ENCODE data around the gene ZNF3.

The ZNF3 gene

DNA sequence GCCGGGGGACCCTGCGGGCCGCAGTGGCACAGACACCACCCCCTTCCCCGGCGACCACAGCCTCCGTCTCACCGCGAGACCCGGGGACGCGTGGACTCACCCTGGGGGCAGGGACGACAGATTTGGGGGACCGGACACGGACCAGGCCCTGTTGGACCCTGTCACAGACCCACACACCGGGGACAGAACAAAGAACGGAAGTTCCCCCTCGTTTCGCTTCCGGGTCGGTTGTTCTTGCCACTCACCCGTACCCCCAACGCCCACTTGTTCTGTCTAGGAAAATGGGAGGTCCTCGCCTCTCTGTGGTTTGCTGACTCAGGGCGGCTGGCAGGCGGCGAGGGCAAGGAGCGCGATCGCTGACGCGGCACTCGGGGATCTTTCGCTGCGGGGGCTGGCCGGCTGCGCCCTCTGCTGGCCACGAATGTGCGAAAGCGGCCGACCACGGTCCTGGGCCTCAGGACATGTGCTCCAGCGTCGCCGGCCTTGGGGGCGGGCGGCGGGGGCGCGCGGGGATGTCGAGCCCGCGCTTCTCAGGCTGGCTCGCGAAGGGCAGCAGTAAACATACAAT lies at the start of gene ZNF3:
TSS of gene ZNF3 (minus strand) at position 189 of the 568 bp plus-strand sequence. CDS start 4,366 bp downstream, outside the sequence.
- H3K36me3 ChIP-seq (ENCODE audit: control insufficient read depth in 2 of 2, insufficient read depth in 1 of 2, low read length in 2 of 2): peaks cover 14 to 33% of the 10 kb centered on the region in 2 experiments; a peak in 2 of 3 replicates
- no peaks in the 10 kb centered on the region for H3K9me3 ChIP-seq (ENCODE audit: control insufficient read depth, insufficient read depth, low read depth, low read length)
- H3K27ac ChIP-seq (ENCODE audit: extremely low read depth, low read depth, low read length): peak within 1 kb of the TSS; percentile 37; the same call in 1 of the 2 replicates
- ChIA-PET CTCF (interaction anchor here (0.7 to 1.2 kb wide), 6 partner anchors 11 to 685 kb away, joined by 3 to 8 read pairs (median 4); no protein-coding TSS in a partner anchor), POLR2A (interaction anchor here (0.8 to 1.2 kb wide), 5 partner anchors 19 to 347 kb away, joined by 3 to 32 read pairs (median 4); partner anchors contain the start of genes AP4M1, MCM7, MEPCE and ZCWPW1)
- H3K4me1 ChIP-seq (ENCODE audit: control insufficient read depth, insufficient read depth, low read length): no peaks in the 10 kb centered on the region
- peak within 1 kb of the TSS; percentile 100 for H3K4me3 ChIP-seq (ENCODE audit: low read depth, low read length)
- TF ChIP-seq, protein P1, sequence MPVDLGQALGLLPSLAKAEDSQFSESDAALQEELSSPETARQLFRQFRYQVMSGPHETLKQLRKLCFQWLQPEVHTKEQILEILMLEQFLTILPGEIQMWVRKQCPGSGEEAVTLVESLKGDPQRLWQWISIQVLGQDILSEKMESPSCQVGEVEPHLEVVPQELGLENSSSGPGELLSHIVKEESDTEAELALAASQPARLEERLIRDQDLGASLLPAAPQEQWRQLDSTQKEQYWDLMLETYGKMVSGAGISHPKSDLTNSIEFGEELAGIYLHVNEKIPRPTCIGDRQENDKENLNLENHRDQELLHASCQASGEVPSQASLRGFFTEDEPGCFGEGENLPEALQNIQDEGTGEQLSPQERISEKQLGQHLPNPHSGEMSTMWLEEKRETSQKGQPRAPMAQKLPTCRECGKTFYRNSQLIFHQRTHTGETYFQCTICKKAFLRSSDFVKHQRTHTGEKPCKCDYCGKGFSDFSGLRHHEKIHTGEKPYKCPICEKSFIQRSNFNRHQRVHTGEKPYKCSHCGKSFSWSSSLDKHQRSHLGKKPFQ (tag by site-specific recombination; IDR thresholded peaks at IDR 0.05): no peak
- TF ChIP-seq ZNF473 (tag by site-specific recombination; IDR thresholded peaks at IDR 0.05): no peak
- peak; percentile 100 for TF ChIP-seq ZBTB17 (tag by site-specific recombination; IDR thresholded peaks at IDR 0.05)
- TF ChIP-seq, protein P2, sequence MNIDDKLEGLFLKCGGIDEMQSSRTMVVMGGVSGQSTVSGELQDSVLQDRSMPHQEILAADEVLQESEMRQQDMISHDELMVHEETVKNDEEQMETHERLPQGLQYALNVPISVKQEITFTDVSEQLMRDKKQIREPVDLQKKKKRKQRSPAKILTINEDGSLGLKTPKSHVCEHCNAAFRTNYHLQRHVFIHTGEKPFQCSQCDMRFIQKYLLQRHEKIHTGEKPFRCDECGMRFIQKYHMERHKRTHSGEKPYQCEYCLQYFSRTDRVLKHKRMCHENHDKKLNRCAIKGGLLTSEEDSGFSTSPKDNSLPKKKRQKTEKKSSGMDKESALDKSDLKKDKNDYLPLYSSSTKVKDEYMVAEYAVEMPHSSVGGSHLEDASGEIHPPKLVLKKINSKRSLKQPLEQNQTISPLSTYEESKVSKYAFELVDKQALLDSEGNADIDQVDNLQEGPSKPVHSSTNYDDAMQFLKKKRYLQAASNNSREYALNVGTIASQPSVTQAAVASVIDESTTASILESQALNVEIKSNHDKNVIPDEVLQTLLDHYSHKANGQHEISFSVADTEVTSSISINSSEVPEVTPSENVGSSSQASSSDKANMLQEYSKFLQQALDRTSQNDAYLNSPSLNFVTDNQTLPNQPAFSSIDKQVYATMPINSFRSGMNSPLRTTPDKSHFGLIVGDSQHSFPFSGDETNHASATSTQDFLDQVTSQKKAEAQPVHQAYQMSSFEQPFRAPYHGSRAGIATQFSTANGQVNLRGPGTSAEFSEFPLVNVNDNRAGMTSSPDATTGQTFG (tag by site-specific recombination; IDR thresholded peaks at IDR 0.05; ENCODE audit: borderline replicate concordance): no peak
- TF ChIP-seq ZBTB8A (tag by site-specific recombination; IDR thresholded peaks at IDR 0.05): peak; percentile 97
- peak; percentile 80 for TF ChIP-seq ZNF600 (tag by site-specific recombination; IDR thresholded peaks at IDR 0.05)
- TF ChIP-seq, protein P3, sequence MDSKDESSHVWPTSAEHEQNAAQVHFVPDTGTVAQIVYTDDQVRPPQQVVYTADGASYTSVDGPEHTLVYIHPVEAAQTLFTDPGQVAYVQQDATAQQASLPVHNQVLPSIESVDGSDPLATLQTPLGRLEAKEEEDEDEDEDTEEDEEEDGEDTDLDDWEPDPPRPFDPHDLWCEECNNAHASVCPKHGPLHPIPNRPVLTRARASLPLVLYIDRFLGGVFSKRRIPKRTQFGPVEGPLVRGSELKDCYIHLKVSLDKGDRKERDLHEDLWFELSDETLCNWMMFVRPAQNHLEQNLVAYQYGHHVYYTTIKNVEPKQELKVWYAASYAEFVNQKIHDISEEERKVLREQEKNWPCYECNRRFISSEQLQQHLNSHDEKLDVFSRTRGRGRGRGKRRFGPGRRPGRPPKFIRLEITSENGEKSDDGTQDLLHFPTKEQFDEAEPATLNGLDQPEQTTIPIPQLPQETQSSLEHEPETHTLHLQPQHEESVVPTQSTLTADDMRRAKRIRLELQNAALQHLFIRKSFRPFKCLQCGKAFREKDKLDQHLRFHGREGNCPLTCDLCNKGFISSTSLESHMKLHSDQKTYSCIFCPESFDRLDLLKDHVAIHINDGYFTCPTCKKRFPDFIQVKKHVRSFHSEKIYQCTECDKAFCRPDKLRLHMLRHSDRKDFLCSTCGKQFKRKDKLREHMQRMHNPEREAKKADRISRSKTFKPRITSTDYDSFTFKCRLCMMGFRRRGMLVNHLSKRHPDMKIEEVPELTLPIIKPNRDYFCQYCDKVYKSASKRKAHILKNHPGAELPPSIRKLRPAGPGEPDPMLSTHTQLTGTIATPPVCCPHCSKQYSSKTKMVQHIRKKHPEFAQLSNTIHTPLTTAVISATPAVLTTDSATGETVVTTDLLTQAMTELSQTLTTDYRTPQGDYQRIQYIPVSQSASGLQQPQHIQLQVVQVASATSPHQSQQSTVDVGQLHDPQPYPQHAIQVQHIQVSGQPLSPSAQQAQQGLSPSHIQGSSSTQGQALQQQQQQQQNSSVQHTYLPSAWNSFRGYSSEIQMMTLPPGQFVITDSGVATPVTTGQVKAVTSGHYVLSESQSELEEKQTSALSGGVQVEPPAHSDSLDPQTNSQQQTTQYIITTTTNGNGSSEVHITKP (tag by site-specific recombination; IDR thresholded peaks at IDR 0.05): 0 out of 2 replicates have a peak, but pooled peaks have one; percentile 43
- no peak for TF ChIP-seq ZNF549 (tag by site-specific recombination; IDR thresholded peaks at IDR 0.05)
- no peak for TF ChIP-seq ZNF658 (tag by site-specific recombination; IDR thresholded peaks at IDR 0.05)
- peak; percentile 67 for TF ChIP-seq ZNF10 (tag by site-specific recombination; IDR thresholded peaks at IDR 0.05)
- TF ChIP-seq ZNF324 (tag by site-specific recombination; IDR thresholded peaks at IDR 0.05): peak; percentile 95
- no peak for TF ChIP-seq ZNF221 (tag by site-specific recombination; IDR thresholded peaks at IDR 0.05; ENCODE audit: borderline replicate concordance)
- TF ChIP-seq, protein P4, sequence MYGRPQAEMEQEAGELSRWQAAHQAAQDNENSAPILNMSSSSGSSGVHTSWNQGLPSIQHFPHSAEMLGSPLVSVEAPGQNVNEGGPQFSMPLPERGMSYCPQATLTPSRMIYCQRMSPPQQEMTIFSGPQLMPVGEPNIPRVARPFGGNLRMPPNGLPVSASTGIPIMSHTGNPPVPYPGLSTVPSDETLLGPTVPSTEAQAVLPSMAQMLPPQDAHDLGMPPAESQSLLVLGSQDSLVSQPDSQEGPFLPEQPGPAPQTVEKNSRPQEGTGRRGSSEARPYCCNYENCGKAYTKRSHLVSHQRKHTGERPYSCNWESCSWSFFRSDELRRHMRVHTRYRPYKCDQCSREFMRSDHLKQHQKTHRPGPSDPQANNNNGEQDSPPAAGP (tag by site-specific recombination; IDR thresholded peaks at IDR 0.05): peak; percentile 95
- TF ChIP-seq ZFP37 (tag by site-specific recombination; IDR thresholded peaks at IDR 0.05): peak; percentile 89
- no peak for TF ChIP-seq ZNF624 (tag by site-specific recombination; IDR thresholded peaks at IDR 0.05)
- no peak for TF ChIP-seq ZNF112 (tag by site-specific recombination; IDR thresholded peaks at IDR 0.05)
- no peak for TF ChIP-seq ZNF747 (tag by site-specific recombination; IDR thresholded peaks at IDR 0.05)
- no peak for TF ChIP-seq ZNF596 (tag by site-specific recombination; IDR thresholded peaks at IDR 0.05)
- no peak; the same call in 1 of the 2 replicates for TF ChIP-seq SCRT2 (tag by site-specific recombination; IDR thresholded peaks at IDR 0.05)
- TF ChIP-seq ZNF830 (tag by site-specific recombination; IDR thresholded peaks at IDR 0.05; ENCODE audit: low read depth): no peak
- no peak for TF ChIP-seq ZNF239 (tag by site-specific recombination; IDR thresholded peaks at IDR 0.05)
- TF ChIP-seq OSR2 (tag by site-specific recombination; IDR thresholded peaks at IDR 0.05): no peak
- TF ChIP-seq GLIS1 (tag by site-specific recombination; IDR thresholded peaks at IDR 0.05): peak; percentile 83
- TF ChIP-seq ZNF664 (tag by site-specific recombination; IDR thresholded peaks at IDR 0.05): no peak
- TF ChIP-seq, protein P5, sequence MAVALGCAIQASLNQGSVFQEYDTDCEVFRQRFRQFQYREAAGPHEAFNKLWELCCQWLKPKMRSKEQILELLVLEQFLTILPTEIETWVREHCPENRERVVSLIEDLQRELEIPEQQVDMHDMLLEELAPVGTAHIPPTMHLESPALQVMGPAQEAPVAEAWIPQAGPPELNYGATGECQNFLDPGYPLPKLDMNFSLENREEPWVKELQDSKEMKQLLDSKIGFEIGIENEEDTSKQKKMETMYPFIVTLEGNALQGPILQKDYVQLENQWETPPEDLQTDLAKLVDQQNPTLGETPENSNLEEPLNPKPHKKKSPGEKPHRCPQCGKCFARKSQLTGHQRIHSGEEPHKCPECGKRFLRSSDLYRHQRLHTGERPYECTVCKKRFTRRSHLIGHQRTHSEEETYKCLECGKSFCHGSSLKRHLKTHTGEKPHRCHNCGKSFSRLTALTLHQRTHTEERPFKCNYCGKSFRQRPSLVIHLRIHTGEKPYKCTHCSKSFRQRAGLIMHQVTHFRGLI (tag by site-specific recombination; IDR thresholded peaks at IDR 0.05): peak; percentile 25; the same call in 1 of the 2 replicates
- peak; percentile 81; the same call in 1 of the 2 replicates for TF ChIP-seq BCL11B (tag by site-specific recombination; IDR thresholded peaks at IDR 0.05; ENCODE audit: low read depth)
- TF ChIP-seq ZNF292 (tag by site-specific recombination; IDR thresholded peaks at IDR 0.05; ENCODE audit: borderline replicate concordance, low read depth): no peak
- no peak for TF ChIP-seq ZNF510 (tag by site-specific recombination; IDR thresholded peaks at IDR 0.05; ENCODE audit: insufficient replicate concordance)
- no peak for TF ChIP-seq HOXA7 (CRISPR knock-in tag; IDR thresholded peaks at IDR 0.05; ENCODE audit: borderline replicate concordance)

Data from HEK293 (cell line).